Uterus (tissue), 2 donors: Measurements from ENCODE around the gene ELF5.

Source experiments
- CTCF ChIP-seq, 4 experiments: fragments of 200-600 bp in 2 of 4; fragments of 450-650 bp in 2 of 4; sonication (generic) in 2 of 4; IDR thresholded peaks; one replicate each; pipeline ENCODE4 v1.5.1; 2016 to 2019; ENCODE audit warnings: antibody characterized with exemption in 4 of 4, mild to moderate bottlenecking in 2 of 4, moderate library complexity in 1 of 4
- POLR2A ChIP-seq, 2 donors: fragments of 450-650 bp; IDR thresholded peaks; one replicate each; pipeline ENCODE4 v1.6.1; 2016; ENCODE audit warnings: antibody characterized with exemption in 2 of 2, mild to moderate bottlenecking in 1 of 2, moderate library complexity in 1 of 2

GRCh38 chr11:34552270-34552669 is 38.7 kb upstream of the ELF5 start:
- TF ChIP-seq CTCF (IDR thresholded peaks at IDR 0.05) (no peak), POLR2A (IDR thresholded peaks at IDR 0.05) (no peak)
